ENCODE measurements around the gene REELD1.

REELD1 gene

GRCh38 chr4:146176891-146177290 lies 37.4 kb upstream of the REELD1 start:
- Histone ChIP-seq H3K27ac (no peak overlapping the region), H3K36me3 (replicated peaks) (no peaks in the 10 kb centered on the region), H3K4me3 (ENCODE audit: low read depth, low read length) (no peak overlapping the region), H3K27me3 (replicated peaks) (no peaks in the 10 kb centered on the region)
- no peak for TF ChIP-seq CTCF (IDR thresholded peaks at IDR 0.05; ENCODE audit: low read depth, low read length, missing control alignments)
- DNase-seq = no peak
- in situ Hi-C loops (cut with HindIII; ENCODE audit: low pct_ligation_motif_present, low sequenced_read_pairs) = no loop called here

GRCh38 chr4:146178126-146178525 lies 36.2 kb upstream of the REELD1 start:
- TF ChIP-seq CTCF (IDR thresholded peaks at IDR 0.05; ENCODE audit: low read depth, low read length, missing control alignments) = no peak
- in situ Hi-C loops (cut with HindIII; ENCODE audit: low pct_ligation_motif_present, low sequenced_read_pairs) = no loop called here

GRCh38 chr4:146179784-146180370 lies 34.5 kb upstream of the REELD1 start:
- no peak overlapping the region for H3K4me3 ChIP-seq (ENCODE audit: low read depth, low read length)
- in situ Hi-C loops (cut with HindIII; ENCODE audit: low pct_ligation_motif_present, low sequenced_read_pairs) = no loop called here
- no peaks in the 10 kb centered on the region for H3K27me3 ChIP-seq (replicated peaks)
- no peak overlapping the region for H3K27ac ChIP-seq
- no peak for DNase-seq
- H3K36me3 ChIP-seq (replicated peaks) = no peaks in the 10 kb centered on the region
- TF ChIP-seq CTCF (IDR thresholded peaks at IDR 0.05; ENCODE audit: low read depth, low read length, missing control alignments) = no peak

More at GRCh38 chr4:146178126-146178525, 36.2 kb upstream of the REELD1 start:
- Histone ChIP-seq H3K27me3 (replicated peaks) (no peaks in the 10 kb centered on the region), H3K4me3 (ENCODE audit: low read depth, low read length) (no peak overlapping the region), H3K27ac (no peak overlapping the region), H3K36me3 (replicated peaks) (no peaks in the 10 kb centered on the region)
- no peak for DNase-seq

GRCh38 chr4:146182443-146182842 lies 31.9 kb upstream of the REELD1 start:
- no peak for DNase-seq
- no peak overlapping the region for H3K27ac ChIP-seq
- H3K36me3 ChIP-seq (replicated peaks) = peaks cover under 1% of the 10 kb centered on the region
- TF ChIP-seq CTCF (IDR thresholded peaks at IDR 0.05; ENCODE audit: low read depth, low read length, missing control alignments) = no peak
- in situ Hi-C loops (cut with HindIII; ENCODE audit: low pct_ligation_motif_present, low sequenced_read_pairs) = no loop called here
- H3K4me3 ChIP-seq (ENCODE audit: low read depth, low read length) = no peak overlapping the region
- H3K27me3 ChIP-seq (replicated peaks) = no peaks in the 10 kb centered on the region

- in situ Hi-C loops (cut with HindIII; ENCODE audit: low pct_ligation_motif_present, low sequenced_read_pairs) = no loop called here
- Histone ChIP-seq H3K4me3 (ENCODE audit: low read depth, low read length) (no peak overlapping the region), H3K27ac (no peak overlapping the region), H3K36me3 (replicated peaks) (peaks cover 3% of the 10 kb centered on the region), H3K27me3 (replicated peaks) (no peaks in the 10 kb centered on the region)
- DNase-seq = no peak
- no peak for TF ChIP-seq CTCF (IDR thresholded peaks at IDR 0.05; ENCODE audit: low read depth, low read length, missing control alignments)
Measured at GRCh38 chr4:146183209-146183608, 31.1 kb upstream of the REELD1 start.

- H3K4me3 ChIP-seq (ENCODE audit: low read depth, low read length) = no peak overlapping the region
- DNase-seq = no peak
- no peak overlapping the region for H3K27ac ChIP-seq
- in situ Hi-C loops (cut with HindIII; ENCODE audit: low pct_ligation_motif_present, low sequenced_read_pairs) = no loop called here
- no peak for TF ChIP-seq CTCF (IDR thresholded peaks at IDR 0.05; ENCODE audit: low read depth, low read length, missing control alignments)
- no peaks in the 10 kb centered on the region for H3K27me3 ChIP-seq (replicated peaks)
- peaks cover 10% of the 10 kb centered on the region for H3K36me3 ChIP-seq (replicated peaks)
Measured at GRCh38 chr4:146186041-146186440, 28.3 kb upstream of the REELD1 start.

All from brain microvascular endothelial cell (primary cell).